Heart left ventricle (tissue), 16 donors: ENCODE results near the gene WRAP73. TPM values are rescaled to one million over a fixed set of nuclear protein-coding genes. Genes with fewer than 3 reads are reported as not detected.

Source experiments
- ATAC-seq, 4 donors: fragments of 200-7000 bp; cut with Tn5 transposase; one replicate each; pipeline ENCODE4 v1.9.1; 2020 to 2022; ENCODE audit warnings: moderate library complexity in 4 of 4, mild to moderate bottlenecking in 3 of 4, moderate number of reproducible peaks in 1 of 4
- DNase-seq, 5 donors: peaks; one replicate each; pipeline ENCODE4 v3.0.0-alpha.2; 2020
- H3K27ac ChIP-seq, 12 donors: fragments of 200-600 bp; sonication (generic) in 4 of 12; one replicate each; pipeline versions ENCODE4 v1.5.0 to v1.8.0; 2016 to 2022; ENCODE audit warnings: mild to moderate bottlenecking in 2 of 12
- H3K27me3 ChIP-seq, 9 donors: fragments of 200-600 bp; sonication (generic) in 2 of 9; one replicate each; pipeline versions ENCODE4 v1.5.1 to v1.8.0; 2016 to 2022; ENCODE audit warnings: mild to moderate bottlenecking in 3 of 9
- H3K36me3 ChIP-seq, 9 donors: fragments of 200-600 bp; sonication (generic) in 2 of 9; one replicate each; pipeline versions ENCODE4 v1.5.0 to v1.8.0; 2018 to 2022; ENCODE audit warnings: mild to moderate bottlenecking in 2 of 9
- H3K4me1 ChIP-seq, 12 donors: fragments of 200-600 bp; sonication (generic) in 4 of 12; one replicate each; pipeline versions ENCODE4 v1.5.0 to v1.8.0; 2016 to 2022; ENCODE audit warnings: mild to moderate bottlenecking in 3 of 12
- H3K4me3 ChIP-seq, 12 donors: fragments of 200-600 bp; sonication (generic) in 4 of 12; one replicate each; pipeline versions ENCODE4 v1.5.0 to v1.8.0; 2017 to 2022; ENCODE audit warnings: mild to moderate bottlenecking in 9 of 12, moderate library complexity in 4 of 12
- H3K9me3 ChIP-seq, 12 donors: fragments of 200-600 bp; sonication (generic) in 4 of 12; one replicate each; pipeline versions ENCODE4 v1.5.0 to v1.8.0; 2016 to 2022; ENCODE audit warnings: mild to moderate bottlenecking in 1 of 12
- CTCF ChIP-seq, 12 donors: fragments of 200-600 bp; sonication (generic) in 4 of 12; IDR thresholded peaks; one replicate each; pipeline versions ENCODE4 v1.5.0 to v1.8.0; 2018 to 2022; ENCODE audit warnings: antibody characterized with exemption in 12 of 12, mild to moderate bottlenecking in 5 of 12
- POLR2A ChIP-seq, 2 donors: fragments of 450-650 bp; IDR thresholded peaks; one replicate each; pipeline ENCODE4 v1.6.1; 2017; ENCODE audit warnings: antibody characterized with exemption in 2 of 2, mild to moderate bottlenecking in 2 of 2, moderate library complexity in 2 of 2
- WGBS, 4 donors: extraction: QIAGEN DNeasy Blood & Tissue Kit in 2 of 4; methylation state at CpG; one replicate each; pipeline versions ENCODE4 v1.1.5 to v1.1.7; 2013 to 2018; 5-methylcytosine and 5-hydroxymethylcytosine counted together
- intact Hi-C, 10 donors: fragments of 100-400 bp; cut with DNase I; formaldehyde crosslinking; loops; one replicate each; pipeline versions ENCODE4 v1.11.1 to v1.14.2; 2022
- polyA plus RNA-seq, 2 donors: library from polyadenylated mRNA; stranded (reverse); fragments of 200-250 nt; gene quantifications; one replicate each; pipeline ENCODE4 v1.2.3, GENCODE V29; 2013
- total RNA-seq, 9 donors: library from RNA; depleted of rRNA in 2 of 9; stranded (reverse); fragments of >200 nt in 2 of 9; fragmentation: NEBNext Ultra II Directional in 3 of 9; extraction: Animal tissue kit (Norgen Biotek cat#: 25700) in 3 of 9; gene quantifications; one replicate each; pipeline versions ENCODE4 v1.1.0 to v1.2.4, GENCODE V29; 2016 to 2023
- donor health status: ischemic (EF 13 %, LVEDD 7.1; RV severe dilation, severe dysfunction).
- donor health status: healthy with polysubstance abuse.
- donor health status: DM: no; HTN: yes; CAD: no.
- donor health status: DM: no; HTN: no; CAD: no.
- donor health status: ischemic (EF 25% LVEDD 6.9; RV normal size, moderate dysfunction).
- donor health status: ischemic (EF 25% LVEDD 5.7; RV mildly dilated, moderate dysfunction).
- donor health status: healthy.
- donor health status: DM: yes; HTN: yes; CAD: no.
- donor health status: ischemic (EF 35%, LVEDD 5.7; RV mildly dilated, moderate dysfunction).
- donor health status: nonischemic (EF 11% LVEDD 7.7; RV severe dilation, severe dysfunction).
- donor health status: DM: yes; HTN: yes; CAD: no.
- donor health status: PGD.
- donor health status: ischemic (EF 29% LVEDD 5.4; RV normal size, mild dysfunction).
- donor health status: nonischemic (EF 23%, LVEDD 6.1; RV moderate dilation, normal function).

WRAP73 gene
- total and polyA plus RNA-seq, 11 donors, result 8.5 to 21.6 (median 11.3) TPM

DNA sequence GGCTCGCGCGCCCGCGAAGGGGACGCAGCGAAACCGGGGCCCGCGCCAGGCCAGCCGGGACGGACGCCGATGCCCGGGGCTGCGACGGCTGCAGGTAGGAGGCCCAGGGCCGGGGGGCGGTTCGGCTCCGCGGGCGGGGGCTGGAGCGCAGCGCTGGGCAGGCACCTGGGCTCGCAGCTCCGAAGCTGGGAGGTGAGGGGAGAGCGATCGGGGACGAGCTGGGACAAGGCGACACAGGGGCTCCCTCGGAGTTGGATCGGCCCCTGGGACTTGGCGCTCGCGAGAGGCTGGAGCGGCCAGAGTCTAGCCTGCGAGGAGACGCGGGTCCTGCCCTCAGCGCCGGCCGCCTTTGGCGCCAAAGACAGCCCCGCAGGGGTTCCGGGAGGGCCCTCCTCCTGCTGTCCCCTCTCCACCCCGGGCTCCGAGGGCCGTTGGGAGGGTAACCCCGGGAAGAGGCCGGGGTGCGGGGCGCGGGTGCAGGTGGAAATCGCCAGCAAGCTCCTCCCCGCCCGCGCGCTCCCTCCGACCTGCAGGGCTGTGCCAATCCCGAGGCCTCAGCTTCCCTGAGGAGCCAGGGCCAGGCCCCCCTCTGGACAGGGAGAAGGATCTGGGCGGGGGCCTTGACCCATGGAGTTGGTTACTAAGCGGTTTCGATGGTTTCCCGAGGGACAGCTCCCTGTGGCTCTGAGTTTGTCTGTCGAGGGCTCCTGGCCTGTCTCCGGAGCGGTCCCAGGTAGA, 2.8 kb upstream of the WRAP73 start:
- intact Hi-C loops, result no loop called here
- peak in 1 of 5 donors; percentile 24 for DNase-seq
- peaks cover 6 to 48% (median 30%) of the 10 kb centered on the region in 12 donors for H3K4me1 ChIP-seq
- TF ChIP-seq CTCF (IDR thresholded peaks at IDR 0.05), result no peak
- no peak for TF ChIP-seq POLR2A (IDR thresholded peaks at IDR 0.05)
- no peak for ATAC-seq
- 8 to 21% (median 13%) methylated on average over 20 to 68 of the region's 68 CpGs for WGBS, 4 donors
- H3K27me3 ChIP-seq, result peaks cover 26 to 64% (median 34%) of the 10 kb centered on the region in 9 donors
- H3K36me3 ChIP-seq, result peaks cover 0 to 3% (median 0%) of the 10 kb centered on the region in 9 donors
- no peak overlapping the region for H3K27ac ChIP-seq
- H3K9me3 ChIP-seq, result no peaks in the 10 kb centered on the region
- H3K4me3 ChIP-seq, result peak overlapping the region in 10 of 12 donors; percentile 17 to 91 (median 46)

- ATAC-seq, result peak in 1 of 4 donors; percentile 2
- no peak within 1 kb of the TSS for H3K27ac ChIP-seq
- peaks cover 26 to 60% (median 34%) of the 10 kb centered on the region in 9 donors for H3K27me3 ChIP-seq
- H3K4me1 ChIP-seq, result peaks cover 6 to 48% (median 30%) of the 10 kb centered on the region in 12 donors
- TF ChIP-seq POLR2A (IDR thresholded peaks at IDR 0.05), result no peak
- no peak for TF ChIP-seq CTCF (IDR thresholded peaks at IDR 0.05)
- H3K9me3 ChIP-seq, result no peaks in the 10 kb centered on the region
- peak in 2 of 5 donors; percentile 28 to 33 for DNase-seq
- WGBS, 4 donors, result 1 to 7% (median 1%) methylated on average over 3 to 80 of the region's 80 CpGs
- intact Hi-C loops, result no loop called here
- H3K4me3 ChIP-seq, result peak within 1 kb of the TSS; percentile 14 to 98 (median 46)
- H3K36me3 ChIP-seq, result peaks cover 0 to 10% (median 5%) of the 10 kb centered on the region in 9 donors
These were observed 2.1 kb upstream of the WRAP73 start, which contains the start of gene TP73 for GRCh38 chr1:3651930-3652547. TP73 (plus strand) TSS chr1:3652516; CDS start chr1:3682366, 29,850 bp downstream.

DNA sequence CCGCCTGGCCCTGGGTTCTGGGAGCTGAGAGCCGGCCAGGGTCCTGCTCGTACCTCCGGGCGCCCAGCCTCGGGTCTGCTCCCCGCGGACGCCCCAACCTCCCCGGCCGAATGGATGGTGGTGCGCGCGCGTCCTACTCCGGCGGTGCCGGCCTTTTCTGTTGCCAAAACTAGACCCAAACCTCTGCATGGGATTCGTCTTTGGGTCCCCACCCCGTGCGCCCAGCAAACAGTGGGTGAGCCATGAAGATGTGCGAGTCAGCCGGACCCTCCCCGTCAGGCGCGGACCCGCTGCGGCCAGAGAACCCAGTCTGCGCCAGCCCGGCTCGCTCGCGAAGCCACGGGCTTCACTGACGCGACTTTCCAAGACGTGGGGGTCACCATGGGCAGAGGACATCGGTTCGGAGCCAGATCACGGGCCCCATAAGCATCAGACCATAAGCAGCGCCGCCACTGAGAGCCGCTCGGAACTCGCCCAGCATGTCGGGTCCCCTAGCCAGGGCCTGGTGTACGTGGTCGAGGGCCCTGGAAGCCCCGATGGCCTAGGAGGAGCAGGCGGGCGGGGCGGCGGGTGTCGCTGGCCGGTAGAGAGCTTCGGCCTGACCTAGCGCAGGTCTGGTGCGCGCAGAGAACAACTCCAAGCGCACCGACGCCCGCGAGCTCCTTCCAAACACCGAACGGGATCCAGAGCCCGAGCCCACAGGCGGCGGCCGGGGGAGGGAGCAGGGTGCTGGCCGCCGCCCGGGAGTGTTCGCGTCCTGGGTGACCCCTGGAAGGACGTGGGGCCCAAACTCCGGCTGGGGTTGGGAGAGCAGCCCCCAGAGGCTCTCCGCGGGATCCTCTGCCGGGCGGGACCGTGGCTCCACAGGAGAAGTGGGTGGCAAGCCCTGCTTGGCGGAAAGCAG, 1.4 kb upstream of the WRAP73 start:
- 2 to 13% (median 4%) methylated on average over 16 to 83 of the region's 83 CpGs for WGBS, 4 donors
- TF ChIP-seq POLR2A (IDR thresholded peaks at IDR 0.05) (no peak), CTCF (IDR thresholded peaks at IDR 0.05) (no peak)
- Histone ChIP-seq H3K27me3 (peaks cover 26 to 58% (median 34%) of the 10 kb centered on the region in 9 donors), H3K9me3 (no peaks in the 10 kb centered on the region), H3K4me3 (peak overlapping the region in 11 of 12 donors; percentile 14 to 98 (median 84)), H3K36me3 (peaks cover 0 to 18% (median 13%) of the 10 kb centered on the region in 9 donors), H3K27ac (no peak overlapping the region), H3K4me1 (peaks cover 6 to 48% (median 30%) of the 10 kb centered on the region in 12 donors)
- ATAC-seq (no peak), DNase-seq (peak in 2 of 5 donors; percentile 23 to 58)
- intact Hi-C loops, result no loop called here
